NB4 (cell line): ENCODE measurements around the gene CTXN1.

ENCODE experiments used
- DNase-seq: peaks from one replicate; pipeline ENCODE4 v3.0.0; 2010; ENCODE audit warnings: low read depth
- H3K4me3 ChIP-seq: one replicate; pipeline ENCODE4 v1.5.1; 2011; ENCODE audit warnings: mild to moderate bottlenecking, low read depth, low read length, moderate library complexity
- MYC ChIP-seq: IDR thresholded peaks from 2 replicates; pipeline ENCODE4 v1.6.1; 2011; ENCODE audit warnings: low read depth, low read length
- POLR2A ChIP-seq: IDR thresholded peaks from 2 replicates; pipeline ENCODE4 v1.6.1; 2011; ENCODE audit warnings: mild to moderate bottlenecking; ENCODE audit not compliant: insufficient read length; ENCODE audit errors: extremely low read depth
- TF ChIP-seq, protein P1 (sequence below): IDR thresholded peaks from 2 replicates; pipeline ENCODE4 v1.6.1; 2011; ENCODE audit warnings: low read depth, low read length
- TF ChIP-seq, protein P2 (sequence below): IDR thresholded peaks from one replicate; pipeline ENCODE4 v1.5.1; 2012; ENCODE audit warnings: low read depth, low read length

The CTXN1 gene

DNA sequence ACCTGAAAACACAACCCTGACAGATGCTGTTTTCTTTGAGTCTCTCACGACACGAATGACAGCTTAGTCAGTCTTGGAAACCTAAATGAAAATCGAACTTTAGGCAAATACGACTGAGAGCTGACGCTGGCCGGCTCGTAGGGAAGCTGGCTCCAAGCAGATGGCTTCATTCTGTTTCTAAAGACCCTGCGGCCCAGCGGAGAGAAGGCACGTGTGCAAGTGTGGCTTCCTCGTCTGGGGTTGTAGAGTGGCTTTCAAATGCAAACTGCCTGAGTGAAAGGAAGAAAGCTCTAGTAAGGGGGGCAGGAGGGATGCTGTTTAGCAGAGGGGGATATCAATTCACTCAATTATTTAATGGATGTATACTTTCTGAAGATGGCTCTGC is 43.6 kb upstream of the CTXN1 start:
- DNase-seq = no peak
- H3K4me3 ChIP-seq = no peak overlapping the region
- TF ChIP-seq, protein P1, sequence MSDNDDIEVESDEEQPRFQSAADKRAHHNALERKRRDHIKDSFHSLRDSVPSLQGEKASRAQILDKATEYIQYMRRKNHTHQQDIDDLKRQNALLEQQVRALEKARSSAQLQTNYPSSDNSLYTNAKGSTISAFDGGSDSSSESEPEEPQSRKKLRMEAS = no peak
- no peak for TF ChIP-seq POLR2A
- no peak for TF ChIP-seq MYC
- TF ChIP-seq, protein P2, sequence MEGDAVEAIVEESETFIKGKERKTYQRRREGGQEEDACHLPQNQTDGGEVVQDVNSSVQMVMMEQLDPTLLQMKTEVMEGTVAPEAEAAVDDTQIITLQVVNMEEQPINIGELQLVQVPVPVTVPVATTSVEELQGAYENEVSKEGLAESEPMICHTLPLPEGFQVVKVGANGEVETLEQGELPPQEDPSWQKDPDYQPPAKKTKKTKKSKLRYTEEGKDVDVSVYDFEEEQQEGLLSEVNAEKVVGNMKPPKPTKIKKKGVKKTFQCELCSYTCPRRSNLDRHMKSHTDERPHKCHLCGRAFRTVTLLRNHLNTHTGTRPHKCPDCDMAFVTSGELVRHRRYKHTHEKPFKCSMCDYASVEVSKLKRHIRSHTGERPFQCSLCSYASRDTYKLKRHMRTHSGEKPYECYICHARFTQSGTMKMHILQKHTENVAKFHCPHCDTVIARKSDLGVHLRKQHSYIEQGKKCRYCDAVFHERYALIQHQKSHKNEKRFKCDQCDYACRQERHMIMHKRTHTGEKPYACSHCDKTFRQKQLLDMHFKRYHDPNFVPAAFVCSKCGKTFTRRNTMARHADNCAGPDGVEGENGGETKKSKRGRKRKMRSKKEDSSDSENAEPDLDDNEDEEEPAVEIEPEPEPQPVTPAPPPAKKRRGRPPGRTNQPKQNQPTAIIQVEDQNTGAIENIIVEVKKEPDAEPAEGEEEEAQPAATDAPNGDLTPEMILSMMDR = no peak

DNA sequence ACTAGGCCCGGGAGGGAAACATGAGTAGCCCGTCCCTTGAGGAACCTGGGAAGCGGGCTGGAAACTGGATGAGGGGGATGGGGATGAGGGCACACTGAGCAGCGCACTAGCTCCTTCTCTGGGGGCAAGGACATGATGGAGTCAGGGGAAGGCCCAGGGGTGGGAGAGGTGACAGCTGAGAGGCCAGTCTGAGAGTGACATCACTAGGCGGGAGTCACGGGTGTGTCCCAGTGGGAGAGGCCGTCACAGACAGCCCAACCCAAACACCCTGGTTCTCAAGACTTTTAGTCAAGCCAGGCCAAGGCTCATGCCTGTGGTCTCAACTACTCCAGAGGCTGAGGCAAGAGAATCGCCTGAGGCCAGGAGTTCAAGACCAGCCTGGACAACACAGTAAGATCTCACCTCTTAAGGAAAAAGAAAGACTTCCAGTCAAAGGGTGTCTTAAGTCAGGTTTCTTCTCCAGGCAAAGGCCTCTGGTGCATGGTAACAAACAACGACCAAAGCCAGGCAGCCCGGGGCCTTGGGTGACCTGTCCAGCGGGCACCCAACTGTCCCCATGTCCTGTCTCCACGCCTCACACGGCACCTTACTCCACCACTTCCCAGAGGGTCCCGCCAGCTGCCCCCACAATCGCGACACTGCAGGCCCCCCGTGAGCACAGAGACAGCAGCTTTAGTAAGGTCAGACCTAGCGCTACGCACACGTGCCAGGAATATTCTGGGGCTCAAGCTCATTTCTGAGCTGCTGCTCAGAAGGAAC is 43.0 kb upstream of the CTXN1 start:
- no peak overlapping the region for H3K4me3 ChIP-seq
- TF ChIP-seq, protein P2 = no peak
- TF ChIP-seq MYC = no peak
- TF ChIP-seq, protein P1 = no peak
- TF ChIP-seq POLR2A = no peak
- DNase-seq = no peak

DNA sequence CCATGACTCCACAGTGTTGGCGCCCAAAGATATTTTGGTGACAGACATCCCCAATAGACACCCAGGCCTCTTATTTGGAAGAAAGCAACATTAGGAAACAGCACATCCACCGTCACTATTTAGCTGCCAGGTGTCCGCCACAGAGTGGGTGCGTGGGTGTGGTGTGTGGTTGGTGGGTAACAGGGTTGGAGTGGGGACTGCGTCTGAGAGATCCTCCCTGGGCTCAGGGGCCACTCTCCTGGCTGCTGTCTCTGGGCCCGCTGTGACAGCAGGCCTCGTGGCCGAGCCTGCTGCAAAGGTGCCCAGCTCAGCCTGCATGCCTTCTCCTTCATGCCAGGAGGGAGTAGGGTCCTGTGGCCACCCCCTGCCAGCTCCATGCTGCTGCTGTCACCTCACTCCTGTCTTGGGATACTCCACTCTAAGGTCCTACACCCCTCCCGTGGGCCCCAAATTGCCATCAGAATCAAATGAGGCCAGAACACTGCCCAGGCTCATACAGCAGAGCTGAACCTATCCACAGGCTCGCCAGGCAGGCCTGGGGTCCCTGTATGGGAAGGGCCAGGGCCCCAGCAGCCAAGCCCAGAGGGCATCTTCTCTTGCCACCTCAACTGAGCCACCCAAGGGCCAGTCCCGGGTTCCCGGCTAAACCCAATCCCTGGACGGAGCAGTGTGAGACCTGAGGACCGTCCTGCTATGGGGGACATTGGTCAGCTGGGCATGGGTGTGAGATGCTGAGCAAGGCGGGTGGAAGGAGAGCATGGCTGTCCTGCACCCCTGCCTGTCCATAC is 42.3 kb upstream of the CTXN1 start:
- TF ChIP-seq, protein P1 = no peak
- TF ChIP-seq MYC = no peak
- no peak for TF ChIP-seq POLR2A
- TF ChIP-seq, protein P2 = no peak
- DNase-seq = no peak
- no peak overlapping the region for H3K4me3 ChIP-seq

DNA sequence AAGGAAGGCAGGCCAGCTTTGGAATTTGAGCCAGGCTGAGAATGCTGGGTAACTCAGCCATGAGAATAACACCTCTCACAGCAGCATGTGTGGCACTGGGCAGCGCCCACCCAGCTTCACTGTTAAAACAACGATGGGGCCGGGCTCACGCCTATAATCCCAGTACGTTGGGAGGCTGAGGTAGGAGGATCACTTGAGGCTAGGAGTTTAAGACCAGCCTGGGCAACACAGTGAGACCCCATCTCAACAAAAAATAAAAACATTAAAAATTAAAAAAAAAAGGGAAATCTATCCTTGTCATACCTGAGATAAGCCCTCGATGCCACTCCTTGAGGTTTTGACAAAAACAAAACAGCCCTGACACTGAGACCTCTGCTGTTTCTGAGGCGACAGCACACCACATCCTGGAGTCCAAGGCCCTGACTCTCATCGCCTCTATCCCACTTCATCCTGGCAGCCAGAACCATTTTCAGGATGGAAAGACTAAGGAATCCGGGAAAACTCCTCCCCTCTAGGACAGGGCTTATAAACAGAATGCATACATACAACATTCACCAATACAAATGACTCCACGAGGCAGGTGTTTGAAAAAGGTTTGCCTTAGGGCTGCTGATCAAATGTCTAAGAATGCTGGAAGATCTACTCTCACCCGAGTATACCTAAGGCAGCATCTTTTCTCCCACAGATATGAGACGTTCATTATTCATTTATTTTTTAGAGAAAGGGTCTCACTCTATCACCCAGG is 40.2 kb upstream of the CTXN1 start:
- TF ChIP-seq POLR2A (no peak), MYC (no peak)
- TF ChIP-seq, protein P1 = no peak
- TF ChIP-seq, protein P2 = no peak
- DNase-seq = no peak
- no peak overlapping the region for H3K4me3 ChIP-seq

DNA sequence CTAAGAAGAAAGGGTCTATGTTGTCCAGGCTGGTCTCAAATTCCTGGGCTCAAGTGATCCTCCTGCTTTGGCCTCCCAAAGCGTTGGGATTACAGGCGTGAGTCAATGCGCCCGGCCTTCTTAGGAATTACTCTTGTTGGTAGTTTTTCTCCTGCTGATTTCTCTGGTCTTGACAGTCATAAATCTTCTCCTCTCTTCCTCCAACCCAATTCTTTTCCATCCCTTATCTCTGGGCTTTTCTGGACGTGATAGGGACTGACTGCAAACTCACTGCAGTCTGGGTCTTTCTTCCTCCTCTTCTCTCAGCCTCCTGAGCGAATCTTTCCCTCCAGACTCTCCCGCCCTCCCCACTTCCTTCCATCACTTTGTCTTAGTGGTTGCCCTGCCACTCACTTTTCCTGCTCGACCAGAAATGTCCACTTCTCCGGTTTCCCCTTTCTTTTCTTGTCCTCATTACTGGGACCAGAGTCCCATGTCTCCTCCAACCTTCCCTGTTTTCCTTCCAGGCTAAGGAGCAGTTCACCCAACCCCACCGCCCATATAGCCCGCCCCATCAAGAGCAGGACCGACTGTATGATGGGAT is 39.4 kb upstream of the CTXN1 start:
- TF ChIP-seq, protein P1 = no peak
- no peak for TF ChIP-seq MYC
- TF ChIP-seq, protein P2 = no peak
- DNase-seq = no peak
- H3K4me3 ChIP-seq = no peak overlapping the region
